HG03108 (cell line): ENCODE data around the gene MEPE.
"Not testable (repeated sequence)": the region's sequence is repeated elsewhere in the genome, so short reads cannot be mapped to it uniquely, and the experiment has no call there.

Experiments
- ATAC-seq: cut with Tn5 transposase; IDR thresholded peaks from one replicate; pipeline ENCODE4 v1.9.1; 2021; ENCODE audit warnings: moderate library complexity; ENCODE audit not compliant: unreplicated experiment

The MEPE gene

DNA sequence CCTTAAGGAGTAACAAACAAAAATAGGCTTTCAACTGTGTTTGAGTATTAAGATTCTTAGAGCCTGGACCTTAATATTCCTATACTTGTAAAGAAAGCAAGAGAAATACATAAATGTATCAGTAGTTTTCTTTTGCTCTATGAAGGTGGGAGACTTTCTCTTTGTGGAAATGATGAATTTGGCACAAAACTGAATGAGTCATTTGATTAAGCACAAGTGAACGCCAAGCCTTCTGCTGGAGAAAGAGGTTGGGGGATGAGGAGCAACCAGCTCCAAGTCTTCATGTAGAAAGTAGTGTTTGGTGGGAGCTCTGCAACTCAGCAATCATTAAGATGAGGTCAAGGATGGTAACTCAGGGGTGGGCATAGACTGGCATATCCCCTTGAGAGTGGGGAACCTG lies 49.6 kb downstream of the MEPE start:
- no peak for ATAC-seq

- ATAC-seq, result no peak
These were observed 50.1 kb downstream of the MEPE start for GRCh38 chr4:87882861-87883260.

DNA sequence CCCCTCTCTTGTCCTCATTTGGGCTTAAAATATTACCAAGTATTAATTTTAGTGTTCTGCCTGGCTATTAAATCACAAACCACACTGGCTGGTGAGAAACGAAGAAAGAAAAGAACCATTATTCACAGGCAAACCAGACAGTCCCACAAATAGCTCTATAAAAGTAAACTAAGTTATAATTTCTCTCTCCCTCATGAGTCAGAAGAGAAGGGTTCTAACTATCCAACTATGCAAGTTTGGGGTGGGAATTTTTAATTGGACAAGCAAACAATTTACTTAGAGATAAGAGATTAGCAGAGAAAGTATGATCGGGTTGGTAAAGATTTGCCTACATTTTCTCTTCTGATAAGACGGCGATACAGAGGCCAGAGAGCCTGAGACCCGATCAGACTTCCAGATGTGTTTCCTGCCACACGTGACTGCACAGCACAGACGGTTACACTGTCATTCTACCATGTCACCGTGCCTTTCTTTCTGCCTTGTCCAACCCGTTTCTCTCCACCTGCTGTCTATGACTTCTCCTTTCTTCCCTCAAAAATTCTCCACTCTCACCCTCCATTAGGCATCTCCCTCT lies 52.3 kb downstream of the MEPE start:
- ATAC-seq, result no peak

DNA sequence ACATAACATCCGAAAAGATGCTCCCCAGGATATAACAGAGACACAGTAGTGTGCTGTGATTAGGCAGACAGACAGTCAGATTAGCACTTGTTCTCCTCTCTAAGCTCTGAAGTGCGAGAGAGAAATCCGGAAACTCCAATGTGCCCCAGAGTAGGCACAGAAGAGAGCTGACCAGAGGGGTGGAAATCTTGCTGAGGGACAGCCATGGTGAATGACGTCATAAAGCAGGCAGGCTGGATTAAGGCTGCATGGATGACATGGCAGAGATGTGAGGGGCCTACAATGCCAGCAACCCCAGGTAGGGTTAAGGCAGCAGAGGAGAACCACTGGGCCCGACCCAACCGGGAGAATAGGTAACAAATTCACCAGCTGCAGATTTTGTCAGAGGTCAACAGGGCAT lies 53.3 kb downstream of the MEPE start:
- no peak for ATAC-seq

- ATAC-seq, result not testable (repeated sequence)
These were observed 58.0 kb downstream of the MEPE start for GRCh38 chr4:87890753-87891152.

- no peak for ATAC-seq
These were observed 63.3 kb downstream of the MEPE start for GRCh38 chr4:87895964-87896621.
